Body of pancreas (tissue), 4 donors: Measurements from ENCODE around the gene COL26A1. TPM values are rescaled to one million over a fixed set of nuclear protein-coding genes. Genes with fewer than 3 reads are reported as not detected.

Experiments used
- ATAC-seq: fragments of 150-250 bp; one replicate; pipeline ENCODE4 v1.9.1; 2016
- DNase-seq, 4 donors: peaks; one replicate each; pipeline ENCODE4 v3.0.0-alpha.2; 2019
- H3K27ac ChIP-seq, 4 donors: fragments of 200-600 bp; sonication (generic); 1 replicate in 3 of 4; 2 replicates in 1 of 4; pipeline versions ENCODE4 v1.5.1 to v1.6.1; 2016 to 2019; ENCODE audit warnings: mild to moderate bottlenecking in 1 of 4, mixed read lengths in 1 of 4, moderate library complexity in 1 of 4
- H3K27me3 ChIP-seq, 2 donors: fragments of 200-600 bp; sonication (generic); one replicate each; pipeline ENCODE4 v1.6.0; 2016; ENCODE audit warnings: mild to moderate bottlenecking in 1 of 2
- H3K36me3 ChIP-seq, 2 donors: fragments of 200-600 bp; sonication (generic); replicated peaks in 1 of 2; 2 replicates each; pipeline ENCODE4 v1.5.1; 2016; ENCODE audit warnings: low read depth in 2 of 2; ENCODE audit not compliant: insufficient read depth in 1 of 2
- H3K4me1 ChIP-seq: fragments of 200-600 bp; sonication (generic); one replicate; pipeline ENCODE4 v1.6.0; 2016
- H3K4me3 ChIP-seq, 2 donors: fragments of 200-600 bp; sonication (generic); 1 replicate in 1 of 2; 2 replicates in 1 of 2; pipeline ENCODE4 v1.5.1; 2016 to 2019
- H3K9me3 ChIP-seq, 3 donors: fragments of 200-600 bp; sonication (generic); 1 replicate in 2 of 3; 2 replicates in 1 of 3; pipeline ENCODE4 v1.5.1; 2016
- CTCF ChIP-seq, 7 experiments: fragments of 450-650 bp in 4 of 7; fragments of 200-600 bp in 3 of 7; sonication (generic) in 3 of 7; IDR thresholded peaks; one replicate each; pipeline ENCODE4 v1.5.1; 2016 to 2019; ENCODE audit warnings: antibody characterized with exemption in 7 of 7
- POLR2A ChIP-seq, 3 donors: fragments of 450-650 bp; IDR thresholded peaks; one replicate each; pipeline ENCODE4 v1.6.1; 2016; ENCODE audit warnings: antibody characterized with exemption in 3 of 3, mild to moderate bottlenecking in 2 of 3
- WGBS, 2 donors: methylation state at CpG; one replicate each; pipeline ENCODE4 v1.1.5; 2017; 5-methylcytosine and 5-hydroxymethylcytosine counted together
- intact Hi-C: fragments of 100-400 bp; cut with DNase I; formaldehyde crosslinking; loops from one replicate; pipeline ENCODE4 v1.15.1; 2023
- total RNA-seq, 2 donors: library from RNA; depleted of rRNA; stranded (reverse); fragments of >200 nt; gene quantifications; one replicate each; pipeline ENCODE4 v1.1.0, GENCODE V29; 2016

The COL26A1 gene
- total RNA-seq, 2 donors from 2014 or later: 0.78 to 2.0 TPM

- H3K9me3 ChIP-seq: no peaks in the 10 kb centered on the region
Observed at GRCh38 chr7:101395376-101395775, 32.7 kb downstream of the COL26A1 start.

GRCh38 chr7:101397243-101397642 is 34.6 kb downstream of the COL26A1 start:
- ATAC-seq (no peak), DNase-seq (no peak)
- Histone ChIP-seq H3K4me1 (peaks cover 7% of the 10 kb centered on the region), H3K9me3 (no peaks in the 10 kb centered on the region), H3K36me3 (no peaks in the 10 kb centered on the region), H3K4me3 (no peak overlapping the region), H3K27ac (no peak overlapping the region), H3K27me3 (no peaks in the 10 kb centered on the region)
- intact Hi-C loops: no loop called here
- no peak for TF ChIP-seq POLR2A (IDR thresholded peaks at IDR 0.05)

More at GRCh38 chr7:101395376-101395775, 32.7 kb downstream of the COL26A1 start:
- no peak for DNase-seq
- ATAC-seq: no peak
- Histone ChIP-seq H3K4me1 (no peaks in the 10 kb centered on the region), H3K27me3 (no peaks in the 10 kb centered on the region), H3K27ac (no peak overlapping the region), H3K36me3 (no peaks in the 10 kb centered on the region), H3K4me3 (no peak overlapping the region)
- intact Hi-C loops: no loop called here
- no peak for TF ChIP-seq CTCF (IDR thresholded peaks at IDR 0.05)
- no peak for TF ChIP-seq POLR2A (IDR thresholded peaks at IDR 0.05)
- 82 to 84% methylated on average over 7 of the region's 7 CpGs for WGBS, 2 donors

GRCh38 chr7:101397770-101398324 is 35.2 kb downstream of the COL26A1 start:
- Histone ChIP-seq H3K4me1 (peaks cover 7% of the 10 kb centered on the region), H3K36me3 (no peaks in the 10 kb centered on the region), H3K27ac (no peak overlapping the region), H3K27me3 (no peaks in the 10 kb centered on the region), H3K9me3 (no peaks in the 10 kb centered on the region), H3K4me3 (no peak overlapping the region)
- no peak for DNase-seq
- intact Hi-C loops: no loop called here
- TF ChIP-seq CTCF (IDR thresholded peaks at IDR 0.05) (no peak), POLR2A (IDR thresholded peaks at IDR 0.05) (no peak)
- 50 to 77% methylated on average over 1 of the region's 1 CpG for WGBS, 2 donors
- no peak for ATAC-seq

DNA sequence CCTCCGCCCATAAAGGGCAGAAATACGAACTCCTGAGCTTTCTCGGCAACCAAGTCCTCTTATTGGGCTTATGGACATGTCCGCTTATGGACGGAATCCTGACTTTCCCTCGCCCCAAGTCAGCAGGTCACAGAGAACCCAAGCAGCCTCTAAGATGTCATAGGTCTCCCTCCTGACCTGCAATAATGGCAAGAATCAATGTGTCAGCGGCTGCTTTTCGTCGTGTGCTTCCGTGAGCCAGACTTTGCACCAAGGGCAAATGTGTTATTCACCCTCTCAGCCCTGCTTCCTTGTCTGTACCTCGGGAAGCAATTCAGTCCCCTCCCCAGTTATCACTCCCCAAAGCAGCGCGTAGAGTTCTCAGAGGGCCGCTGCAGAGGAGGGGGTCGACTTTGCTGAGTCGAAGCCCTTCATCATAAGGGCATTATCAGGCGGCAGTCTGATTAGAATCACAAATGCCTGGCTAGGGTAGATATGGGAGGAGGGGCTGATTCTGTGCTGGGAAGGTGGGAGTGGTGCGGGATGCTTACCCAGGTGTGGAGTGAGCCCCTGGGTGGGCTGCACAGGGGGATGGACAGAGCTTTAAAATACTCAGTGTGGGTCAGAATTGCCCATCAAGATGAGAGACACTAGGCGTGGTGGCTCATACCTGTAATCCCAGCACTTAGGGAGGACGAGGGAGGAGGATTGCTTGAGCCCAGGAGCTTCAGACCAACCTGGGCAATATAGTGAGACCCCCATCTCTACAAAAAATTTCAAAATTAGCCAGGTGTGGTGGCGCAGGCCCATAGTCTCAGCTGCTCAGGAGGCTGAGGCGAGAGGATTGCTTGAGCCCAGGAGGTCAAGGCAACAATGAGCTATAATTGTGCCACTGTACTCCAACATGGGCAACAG is 36.0 kb downstream of the COL26A1 start:
- H3K27me3 ChIP-seq: no peaks in the 10 kb centered on the region
- no peaks in the 10 kb centered on the region for H3K9me3 ChIP-seq
- intact Hi-C loops: no loop called here
- H3K4me1 ChIP-seq: peaks cover 7% of the 10 kb centered on the region
- no peaks in the 10 kb centered on the region for H3K36me3 ChIP-seq
- H3K27ac ChIP-seq: no peak overlapping the region
- 71 to 79% methylated on average over 22 of the region's 22 CpGs for WGBS, 2 donors
- H3K4me3 ChIP-seq: no peak overlapping the region
- ATAC-seq: no peak
- no peak for DNase-seq
- TF ChIP-seq POLR2A (IDR thresholded peaks at IDR 0.05) (no peak), CTCF (IDR thresholded peaks at IDR 0.05) (no peak)

DNA sequence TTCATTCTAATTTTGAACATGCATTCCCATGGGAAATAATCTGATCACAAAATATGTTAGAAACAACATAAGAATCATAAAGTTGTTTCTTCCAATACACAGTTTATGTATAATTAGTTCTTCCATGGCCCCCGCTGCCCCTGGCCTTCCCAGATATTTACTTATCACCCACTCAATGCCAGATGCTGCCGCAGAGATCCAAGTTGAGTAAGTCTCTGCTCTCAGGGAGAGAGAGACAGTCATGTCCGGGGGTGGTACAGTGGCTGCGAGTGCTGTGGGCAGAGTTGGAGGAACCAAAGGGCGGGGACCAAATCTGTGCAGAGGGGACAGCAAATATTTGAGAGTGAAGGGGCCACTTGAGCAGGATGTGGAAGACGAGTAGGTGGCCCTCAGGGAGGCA is 37.1 kb downstream of the COL26A1 start:
- 68 to 80% methylated on average over 6 of the region's 6 CpGs for WGBS, 2 donors
- ATAC-seq: no peak
- intact Hi-C loops: no loop called here
- DNase-seq: no peak
- no peaks in the 10 kb centered on the region for H3K9me3 ChIP-seq
- peaks cover 7% of the 10 kb centered on the region for H3K4me1 ChIP-seq
- H3K27ac ChIP-seq: no peak overlapping the region
- TF ChIP-seq CTCF (IDR thresholded peaks at IDR 0.05) (no peak), POLR2A (IDR thresholded peaks at IDR 0.05) (no peak)
- no peaks in the 10 kb centered on the region for H3K36me3 ChIP-seq
- no peaks in the 10 kb centered on the region for H3K27me3 ChIP-seq
- H3K4me3 ChIP-seq: no peak overlapping the region
